Measurements from ENCODE around the gene MAML3.
"Not testable (repeated sequence)": the region's sequence is repeated elsewhere in the genome, so short reads cannot be mapped to it uniquely, and the experiment has no call there.

Gene MAML3

GRCh38 chr4:139961344-139961946 is 192.5 kb downstream of the MAML3 start:
- no peak for DNase-seq (ENCODE audit: low read depth in 2 of 2)

- DNase-seq (ENCODE audit: low read depth in 2 of 2) = no peak
Observed at GRCh38 chr4:139959396-139959795, 194.6 kb downstream of the MAML3 start.

GRCh38 chr4:139958739-139959098 is 195.3 kb downstream of the MAML3 start:
- DNase-seq (ENCODE audit: low read depth in 2 of 2) = no peak

DNA sequence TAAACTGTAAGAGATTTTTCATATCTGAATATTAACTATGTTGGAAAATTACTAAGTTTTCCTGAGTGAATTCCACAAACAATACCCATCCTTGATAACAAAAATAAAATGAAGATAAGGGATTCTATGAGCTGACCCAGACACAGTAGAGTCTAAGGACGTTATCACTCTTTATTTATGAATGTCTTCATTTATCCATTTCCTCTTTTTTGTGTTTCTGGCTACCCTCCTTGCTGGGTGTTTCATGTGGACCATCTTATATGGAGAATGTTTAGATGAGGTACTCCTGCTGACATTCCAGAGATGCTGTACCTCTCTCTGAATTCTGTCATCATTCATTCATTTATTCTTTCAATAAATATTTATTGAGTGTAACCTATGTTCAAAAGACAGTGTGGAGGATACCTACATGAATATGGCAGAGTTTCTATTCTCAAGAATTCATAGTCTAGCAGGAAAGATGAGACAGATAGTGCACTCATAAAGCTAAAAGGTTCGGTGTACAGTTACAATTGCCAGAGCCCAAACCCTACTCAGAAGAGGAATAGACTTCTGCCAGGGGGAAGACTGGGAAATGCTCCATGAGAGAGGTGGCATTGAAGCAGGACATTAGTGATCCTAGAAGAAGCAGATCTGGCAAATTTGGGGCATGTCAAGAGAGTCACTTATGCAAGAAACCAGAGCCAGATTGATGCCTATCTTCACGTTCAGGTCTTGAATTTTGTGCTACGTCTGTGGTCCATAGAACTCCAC is 195.8 kb downstream of the MAML3 start:
- no peak for DNase-seq (ENCODE audit: low read depth in 2 of 2)

DNA sequence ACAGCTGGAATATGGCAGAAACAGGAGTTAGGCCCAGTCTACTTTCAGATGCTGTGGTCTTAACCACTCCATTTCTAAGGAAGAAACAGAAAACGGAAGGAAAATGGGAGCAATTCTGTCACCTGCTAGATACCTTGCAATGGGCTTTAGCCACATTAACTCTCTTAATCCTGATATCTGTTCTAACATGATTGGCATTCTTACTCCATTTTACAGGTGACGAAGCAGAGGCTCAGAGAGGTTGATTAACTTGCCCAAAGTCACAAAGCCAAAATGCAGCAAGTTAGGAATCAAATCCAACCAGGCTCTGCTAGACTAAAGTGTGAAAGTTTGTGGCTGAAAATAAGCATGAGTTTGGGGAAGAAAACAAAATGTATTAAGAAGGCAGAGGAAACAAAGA is 196.9 kb downstream of the MAML3 start:
- no peak for DNase-seq (ENCODE audit: low read depth in 2 of 2)

DNA sequence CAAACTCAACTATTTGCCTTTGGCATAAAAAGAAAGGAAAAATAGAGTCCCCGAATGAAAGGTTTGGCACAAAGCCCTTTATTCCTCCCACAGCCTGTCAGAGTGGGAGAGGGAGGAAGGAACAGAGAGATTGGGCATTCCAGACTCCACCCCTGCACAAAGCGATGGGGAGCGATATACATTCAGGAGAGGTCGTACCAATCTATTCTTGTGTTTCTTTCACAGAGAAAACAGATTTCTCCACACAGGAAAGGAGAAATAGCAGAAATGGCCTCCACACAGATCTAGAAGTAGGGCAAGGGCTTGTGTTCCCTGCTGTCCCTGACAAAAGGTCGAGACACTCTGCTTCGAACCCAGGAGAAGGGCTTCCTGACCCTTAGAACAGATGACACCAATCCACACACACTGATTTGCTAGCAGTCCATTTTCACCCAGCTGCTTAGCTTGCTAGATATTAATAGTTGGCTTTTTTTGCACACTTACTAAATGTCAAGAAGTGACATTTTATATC is 197.4 kb downstream of the MAML3 start:
- DNase-seq (ENCODE audit: low read depth in 2 of 2) = no peak

GRCh38 chr4:139955600-139955999 is 198.4 kb downstream of the MAML3 start:
- DNase-seq (ENCODE audit: low read depth in 2 of 2) = no peak

DNA sequence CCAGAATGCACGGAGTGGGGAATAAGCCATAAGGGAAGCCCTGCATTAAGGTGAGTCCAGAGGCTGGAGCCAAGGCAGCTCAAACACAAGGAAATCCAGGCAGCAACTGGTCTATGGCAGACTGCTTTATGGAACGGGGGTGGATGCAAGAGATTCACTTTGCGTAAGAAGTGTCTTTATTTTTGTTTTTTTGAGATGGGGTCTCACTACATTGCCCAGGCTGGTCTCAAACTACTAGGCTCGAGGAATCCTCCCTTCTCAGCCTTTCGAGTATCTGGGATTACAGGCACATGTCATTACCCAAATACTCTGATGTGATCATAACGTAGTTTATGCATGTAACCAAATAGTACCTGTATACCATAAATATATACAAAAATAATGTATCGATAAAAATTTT is 199.5 kb downstream of the MAML3 start:
- no peak for DNase-seq (ENCODE audit: low read depth in 2 of 2)

DNA sequence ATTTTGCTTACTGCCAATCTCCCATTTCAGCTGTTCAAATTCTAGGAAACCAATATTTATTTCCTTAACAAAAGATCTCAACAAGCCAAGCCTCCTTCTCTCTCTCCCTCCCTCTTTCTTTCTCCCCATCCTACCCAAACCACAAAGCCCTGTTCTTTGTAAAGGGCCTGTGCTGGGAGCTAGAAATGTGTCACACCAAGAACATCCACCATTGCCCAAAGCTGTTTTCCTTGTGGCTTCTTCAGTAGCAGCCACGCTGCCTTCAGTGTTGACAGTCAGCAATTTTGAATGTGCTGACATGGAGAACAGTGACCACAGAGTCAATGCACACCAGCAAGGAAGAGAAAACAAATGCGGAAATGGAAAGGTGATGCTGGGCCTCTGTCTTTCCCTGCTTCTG is 203.0 kb downstream of the MAML3 start:
- peak in 1 of 2 experiments; percentile 10 for DNase-seq (ENCODE audit: low read depth in 2 of 2)

DNA sequence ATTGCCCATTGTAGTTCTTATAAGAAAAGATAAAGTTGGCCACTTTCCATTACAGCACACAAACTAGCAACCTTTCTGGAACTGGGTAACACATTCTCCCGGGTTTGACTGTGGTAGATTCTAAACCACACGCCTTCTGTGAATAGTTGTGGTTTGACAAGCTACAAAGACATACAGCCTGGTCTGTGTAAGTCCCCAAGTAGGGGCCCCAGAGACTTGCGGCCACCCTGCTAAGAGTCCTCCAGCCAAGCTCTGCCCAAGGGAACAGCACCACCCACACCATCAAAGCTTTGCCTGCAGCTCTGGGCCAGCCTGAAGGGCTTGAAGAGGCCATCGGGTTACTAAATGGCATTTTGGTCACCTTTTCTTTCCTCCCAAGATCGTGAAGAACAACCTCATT is 203.4 kb downstream of the MAML3 start:
- peak in 1 of 2 experiments; percentile 12 for DNase-seq (ENCODE audit: low read depth in 2 of 2)

DNA sequence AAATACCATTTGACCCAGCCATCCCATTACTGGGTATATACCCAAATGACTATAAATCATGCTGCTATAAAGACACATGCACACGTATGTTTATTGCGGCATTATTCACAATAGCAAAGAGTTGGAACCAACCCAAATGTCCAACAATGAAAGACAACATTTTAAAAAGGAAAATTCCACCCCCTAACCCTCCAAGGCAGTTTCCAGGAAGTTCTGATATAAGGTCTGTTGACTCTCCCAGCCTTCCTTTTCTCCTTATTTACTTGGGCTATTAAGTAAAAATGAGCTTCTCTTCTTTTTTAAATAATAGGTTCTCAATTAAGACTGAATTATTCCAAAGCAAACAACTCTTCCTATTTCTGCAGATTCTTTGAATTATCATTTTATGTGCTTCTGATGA is 209.1 kb downstream of the MAML3 start:
- not testable (repeated sequence) for DNase-seq (ENCODE audit: low read depth in 2 of 2)

GRCh38 chr4:139943277-139943676 is 210.7 kb downstream of the MAML3 start:
- DNase-seq (ENCODE audit: low read depth in 2 of 2) = no peak

DNA sequence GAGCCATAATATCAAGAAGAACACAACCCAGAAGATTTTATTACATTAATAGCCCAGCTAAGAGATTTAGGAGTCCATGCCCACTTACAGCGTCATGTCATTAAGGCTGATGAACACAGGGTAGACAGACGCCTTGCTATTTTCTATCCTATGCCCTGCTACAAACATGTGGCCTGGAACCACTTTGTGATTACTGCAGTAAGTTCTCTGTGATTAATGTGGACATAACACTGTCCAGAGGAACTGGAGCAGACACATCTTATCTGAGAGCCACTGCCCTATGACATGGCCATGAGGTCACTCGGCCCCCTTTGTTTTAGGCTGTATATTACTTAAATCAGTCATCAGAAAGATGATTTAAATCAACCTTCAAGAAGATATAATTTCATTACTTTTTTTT is 211.7 kb downstream of the MAML3 start:
- DNase-seq (ENCODE audit: low read depth in 2 of 2) = no peak

DNA sequence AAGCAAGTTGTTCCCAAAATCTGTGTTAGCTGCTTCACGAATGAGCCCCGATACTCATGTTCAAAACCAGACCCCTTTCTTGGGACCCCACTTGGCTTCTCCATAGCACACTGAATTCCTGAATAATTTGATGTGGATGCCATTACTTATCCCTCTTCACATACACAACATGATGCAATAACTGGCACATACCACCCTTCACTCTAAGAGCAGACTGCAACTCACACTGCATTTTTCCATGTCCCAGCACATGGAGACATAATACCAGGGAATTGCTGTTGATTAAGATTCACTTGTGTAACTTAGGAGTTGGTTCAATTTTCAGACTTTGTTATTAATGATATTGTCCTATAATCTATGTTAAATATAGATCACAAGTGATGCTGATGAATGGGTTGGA is 213.4 kb downstream of the MAML3 start:
- DNase-seq (ENCODE audit: low read depth in 2 of 2) = no peak

- no peak for DNase-seq (ENCODE audit: low read depth in 2 of 2)
Observed at GRCh38 chr4:139938414-139938813, 215.6 kb downstream of the MAML3 start.

- no peak for DNase-seq (ENCODE audit: low read depth in 2 of 2)
Observed at GRCh38 chr4:139935911-139936310, 218.1 kb downstream of the MAML3 start.

- DNase-seq (ENCODE audit: low read depth in 2 of 2) = no peak
Observed at GRCh38 chr4:139934708-139935195, 219.2 kb downstream of the MAML3 start.

DNA sequence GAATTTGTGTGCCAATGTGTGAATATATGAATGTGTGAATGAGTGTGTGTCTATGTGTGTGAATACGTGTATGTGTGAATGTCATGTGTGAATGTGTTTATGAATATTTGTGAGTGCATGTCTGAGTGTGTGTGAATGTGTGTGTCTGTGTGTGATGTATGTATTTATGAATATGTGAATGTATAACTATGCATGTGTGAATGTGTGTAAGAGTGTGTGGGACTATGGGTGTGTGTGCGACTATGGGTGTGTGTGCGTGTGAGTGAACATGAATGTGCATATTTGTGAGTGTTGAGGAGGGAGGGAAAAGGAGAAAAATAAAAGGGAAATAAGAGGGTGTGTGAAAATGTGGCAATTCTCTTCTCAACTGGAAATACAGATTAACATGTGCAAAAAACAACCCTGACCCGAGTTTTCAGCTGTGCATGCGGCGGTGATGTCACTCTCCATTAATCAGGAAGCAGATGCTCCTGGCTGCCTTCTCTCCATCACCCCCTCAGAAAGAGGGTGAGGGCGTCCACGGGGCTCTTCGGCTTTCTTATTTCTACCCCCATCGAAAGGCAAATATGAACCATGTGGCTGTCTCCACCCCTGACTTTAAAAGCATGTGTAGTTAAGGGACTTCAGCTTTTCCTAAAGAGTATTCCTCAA is 219.8 kb downstream of the MAML3 start:
- DNase-seq (ENCODE audit: low read depth in 2 of 2) = no peak

DNA sequence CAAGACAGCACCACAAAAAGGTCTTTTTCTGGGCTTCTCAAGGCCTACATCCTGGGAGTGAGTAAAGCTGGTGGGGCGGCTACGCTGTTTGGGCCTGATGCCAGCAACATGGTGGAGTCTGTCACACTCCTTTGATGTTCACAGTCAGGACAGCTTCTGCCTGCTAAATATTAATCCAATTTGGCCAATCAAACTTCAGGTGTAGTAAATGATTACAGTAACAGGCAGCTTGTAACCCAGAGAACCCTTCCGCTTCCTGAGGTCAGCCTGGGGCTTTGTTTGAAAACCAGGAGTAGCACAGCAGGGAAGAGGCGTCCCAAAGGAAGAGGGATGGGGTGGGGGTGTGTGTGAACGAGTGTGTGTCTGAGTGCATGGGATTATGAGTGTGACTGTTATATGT is 220.4 kb downstream of the MAML3 start:
- DNase-seq (ENCODE audit: low read depth in 2 of 2) = no peak

DNA sequence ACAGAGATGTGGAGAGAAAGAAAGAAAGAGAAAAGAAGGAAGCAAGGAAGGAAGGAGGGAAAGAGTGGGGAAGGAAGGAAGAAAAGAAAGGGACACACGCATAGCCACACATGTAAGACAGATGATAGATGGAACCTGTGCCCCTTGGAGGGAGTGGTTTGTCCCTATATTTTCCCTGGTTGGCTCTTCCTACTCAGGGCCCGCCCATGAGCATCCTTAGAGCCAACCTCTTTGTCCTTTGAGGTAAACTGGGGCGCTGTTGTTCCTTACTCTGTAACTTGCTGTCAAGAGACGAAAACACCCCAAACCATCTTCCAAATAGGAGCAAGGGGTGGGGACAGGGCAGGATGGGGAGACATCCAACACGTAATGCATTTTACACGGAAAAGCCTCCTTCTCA is 220.9 kb downstream of the MAML3 start:
- DNase-seq (ENCODE audit: low read depth in 2 of 2) = no peak

DNA sequence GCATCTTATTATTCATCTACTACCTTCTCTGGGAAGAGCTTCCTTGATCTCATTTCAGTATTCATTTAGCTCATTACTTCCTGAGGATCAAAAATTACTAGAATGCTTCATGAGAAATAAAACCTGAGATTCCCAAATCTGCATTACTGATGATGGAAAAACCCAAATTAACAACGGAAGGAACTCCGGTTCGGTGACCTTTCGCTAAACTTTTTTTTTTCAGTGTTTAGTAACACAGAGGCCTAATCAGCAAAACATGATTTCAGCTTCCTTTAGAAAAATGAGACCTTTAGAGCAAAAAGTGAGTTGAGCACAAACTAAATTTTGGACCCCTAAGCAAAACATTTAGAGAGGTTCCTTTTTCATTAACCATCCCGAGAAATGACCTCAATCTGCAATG is 229.2 kb downstream of the MAML3 start:
- DNase-seq (ENCODE audit: low read depth in 2 of 2) = no peak

DNA sequence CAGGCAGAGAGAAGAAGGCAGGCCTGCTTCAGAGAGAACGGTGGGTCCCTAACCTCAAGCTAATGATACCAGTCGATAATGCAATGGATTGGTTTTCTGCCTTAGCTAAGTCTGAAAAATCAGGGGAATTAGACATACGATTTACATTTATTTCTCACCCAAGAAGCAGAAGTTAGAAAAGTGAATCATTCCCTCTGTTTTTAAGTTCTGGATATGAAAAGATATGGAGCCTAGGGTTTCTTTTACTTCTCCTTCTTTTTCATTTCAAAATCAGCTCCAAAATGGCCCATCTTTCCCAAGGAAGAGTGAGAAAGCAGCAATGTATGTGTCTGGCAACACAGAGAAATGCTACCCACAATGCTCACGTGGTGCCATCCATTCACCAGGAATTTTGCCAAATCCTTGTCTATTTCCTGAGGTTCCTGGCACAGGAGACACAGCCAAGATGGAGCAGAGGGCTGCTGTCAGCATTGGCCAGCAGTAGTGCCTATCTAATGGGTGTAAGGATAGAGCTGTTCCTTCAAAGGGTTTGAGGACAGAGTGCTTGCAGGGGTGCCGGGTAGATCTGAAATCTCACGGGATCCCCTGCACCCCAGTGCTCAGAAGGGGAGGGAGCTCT is 231.5 kb downstream of the MAML3 start:
- DNase-seq (ENCODE audit: low read depth in 2 of 2) = no peak

All from stimulated activated CD4-positive, alpha-beta T cell treated with anti-CD3 and anti-CD28 coated beads, Interleukin-12 subunit alpha, Interleukin-12 subunit beta, amount 100 ng/mL, for 24 hours (primary cell).